Ramos (cell line): ENCODE data around the gene MYO18A.
"Not testable (repeated sequence)": the region's sequence is repeated elsewhere in the genome, so short reads cannot be mapped to it uniquely, and the experiment has no call there.

Source experiments
- in situ Hi-C: fragments of 300-500 bp; cut with MboI; formaldehyde crosslinking; loops from one replicate; pipeline ENCODE4 v1.14.3; 2022; ENCODE audit warnings: low sequenced_read_pairs; ENCODE audit not compliant: unreplicated experiment

MYO18A gene

GRCh38 chr17:29195465-29196081 lies 15.4 kb upstream of the MYO18A start:
- in situ Hi-C loops, result no loop called here

- in situ Hi-C loops, result no loop called here
Observed at GRCh38 chr17:29194669-29195068, 14.5 kb upstream of the MYO18A start.

GRCh38 chr17:29193146-29193545 lies 12.9 kb upstream of the MYO18A start:
- in situ Hi-C loops, result no loop called here

GRCh38 chr17:29190592-29191207 lies 10.5 kb upstream of the MYO18A start:
- in situ Hi-C loops, result no loop called here

- in situ Hi-C loops, result no loop called here
Observed at GRCh38 chr17:29190039-29190438, 9.8 kb upstream of the MYO18A start.

GRCh38 chr17:29189355-29189754 lies 9.2 kb upstream of the MYO18A start:
- in situ Hi-C loops, result no loop called here

- in situ Hi-C loops, result no loop called here
Observed at GRCh38 chr17:29181226-29181625, 1.0 kb upstream of the MYO18A start.

- in situ Hi-C loops, result no loop called here
Observed at GRCh38 chr17:29180788-29181160, 576 bp upstream of the MYO18A start.

GRCh38 chr17:29179232-29180033 lies 765 bp downstream of the MYO18A start:
- in situ Hi-C loops, result no loop called here

- in situ Hi-C loops, result no loop called here
Observed at GRCh38 chr17:29178750-29179231, 1.4 kb downstream of the MYO18A start.

GRCh38 chr17:29177871-29178749 lies 2.1 kb downstream of the MYO18A start:
- in situ Hi-C loops, result no loop called here

GRCh38 chr17:29177541-29177870 lies 2.7 kb downstream of the MYO18A start:
- in situ Hi-C loops, result no loop called here

- in situ Hi-C loops, result no loop called here
Observed at GRCh38 chr17:29176558-29177351, 3.4 kb downstream of the MYO18A start.

GRCh38 chr17:29175349-29175748 lies 4.8 kb downstream of the MYO18A start:
- in situ Hi-C loops, result no loop called here

GRCh38 chr17:29172589-29172988 lies 7.6 kb downstream of the MYO18A start:
- in situ Hi-C loops, result no loop called here

- in situ Hi-C loops, result no loop called here
Observed at GRCh38 chr17:29170682-29171081, 9.5 kb downstream of the MYO18A start.

GRCh38 chr17:29169806-29170591 lies 10.2 kb downstream of the MYO18A start:
- in situ Hi-C loops, result no loop called here

- in situ Hi-C loops, result not testable (repeated sequence)
Observed at GRCh38 chr17:29168759-29169126, 11.5 kb downstream of the MYO18A start.
